ENCODE data around the gene RUNDC3A.

RUNDC3A gene

DNA sequence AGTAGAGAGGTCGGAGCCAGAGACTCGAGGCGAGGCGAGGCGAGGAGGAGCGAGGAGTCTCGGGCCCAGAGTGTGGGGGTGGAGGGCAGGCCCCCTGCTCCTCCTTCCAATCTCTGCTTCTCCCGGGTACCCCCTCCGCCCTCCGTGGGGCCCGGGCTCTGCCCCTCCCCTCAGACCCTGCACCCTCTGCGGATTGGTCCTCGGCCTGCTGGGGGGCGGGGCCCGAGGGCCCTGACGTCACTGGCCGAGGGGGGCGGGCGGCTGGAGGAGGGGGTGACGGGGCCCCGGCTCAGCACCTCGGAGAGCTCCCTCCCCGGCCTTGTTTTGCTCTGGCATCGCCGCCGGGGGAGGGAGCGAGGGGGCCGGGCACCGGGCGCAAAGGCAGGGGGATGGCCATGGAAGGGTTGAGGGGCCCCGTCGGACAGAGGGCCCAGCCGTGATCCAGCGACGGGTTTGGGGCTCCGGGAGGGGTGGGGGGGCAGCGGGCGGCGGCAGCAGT, at the start of gene RUNDC3A (continued):
- no peak for TF ChIP-seq ZNF660 (tag by site-specific recombination; IDR thresholded peaks at IDR 0.05)
- no peak for TF ChIP-seq ZNF138 (tag by site-specific recombination; IDR thresholded peaks at IDR 0.05; ENCODE audit: borderline replicate concordance)
- TF ChIP-seq ZNF324 (tag by site-specific recombination; IDR thresholded peaks at IDR 0.05): peak; percentile 22; the same call in 1 of the 2 replicates
- peak; percentile 49; the same call in 1 of the 2 replicates for TF ChIP-seq EGR2 (tag by site-specific recombination; IDR thresholded peaks at IDR 0.05; ENCODE audit: low read depth)
- TF ChIP-seq ZNF677 (tag by site-specific recombination; IDR thresholded peaks at IDR 0.05): no peak
- TF ChIP-seq ZNF350 (tag by site-specific recombination; IDR thresholded peaks at IDR 0.05): no peak
- peak; percentile 86; the same call in 1 of the 2 replicates for TF ChIP-seq KLF16 (tag by site-specific recombination; IDR thresholded peaks at IDR 0.05)
- TF ChIP-seq ZNF157 (tag by site-specific recombination; IDR thresholded peaks at IDR 0.05): no peak
- no peak for TF ChIP-seq ZNF239 (tag by site-specific recombination; IDR thresholded peaks at IDR 0.05)
- peak; percentile 93 for TF ChIP-seq GLIS2 (tag by site-specific recombination; IDR thresholded peaks at IDR 0.05)
- no peak for TF ChIP-seq ZNF501 (tag by site-specific recombination; IDR thresholded peaks at IDR 0.05)
- TF ChIP-seq KLF8 (tag by site-specific recombination; IDR thresholded peaks at IDR 0.05): peak; percentile 29; the same call in 1 of the 2 replicates
- TF ChIP-seq, protein P1, sequence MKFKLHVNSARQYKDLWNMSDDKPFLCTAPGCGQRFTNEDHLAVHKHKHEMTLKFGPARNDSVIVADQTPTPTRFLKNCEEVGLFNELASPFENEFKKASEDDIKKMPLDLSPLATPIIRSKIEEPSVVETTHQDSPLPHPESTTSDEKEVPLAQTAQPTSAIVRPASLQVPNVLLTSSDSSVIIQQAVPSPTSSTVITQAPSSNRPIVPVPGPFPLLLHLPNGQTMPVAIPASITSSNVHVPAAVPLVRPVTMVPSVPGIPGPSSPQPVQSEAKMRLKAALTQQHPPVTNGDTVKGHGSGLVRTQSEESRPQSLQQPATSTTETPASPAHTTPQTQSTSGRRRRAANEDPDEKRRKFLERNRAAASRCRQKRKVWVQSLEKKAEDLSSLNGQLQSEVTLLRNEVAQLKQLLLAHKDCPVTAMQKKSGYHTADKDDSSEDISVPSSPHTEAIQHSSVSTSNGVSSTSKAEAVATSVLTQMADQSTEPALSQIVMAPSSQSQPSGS (tag by site-specific recombination; IDR thresholded peaks at IDR 0.05; ENCODE audit: low read depth): peak; percentile 93
- TF ChIP-seq ZNF24 (tag by site-specific recombination; IDR thresholded peaks at IDR 0.05): no peak; the same call in 1 of the 2 replicates
- no peak for TF ChIP-seq ZNF560 (tag by site-specific recombination; IDR thresholded peaks at IDR 0.05; ENCODE audit: borderline replicate concordance)
- no peak for TF ChIP-seq ZNF223 (tag by site-specific recombination; IDR thresholded peaks at IDR 0.05)
- TF ChIP-seq YY2 (tag by site-specific recombination; IDR thresholded peaks at IDR 0.05): no peak
- TF ChIP-seq ZNF394 (tag by site-specific recombination; IDR thresholded peaks at IDR 0.05; ENCODE audit: borderline replicate concordance): peak; percentile 97
- TF ChIP-seq, protein P2, sequence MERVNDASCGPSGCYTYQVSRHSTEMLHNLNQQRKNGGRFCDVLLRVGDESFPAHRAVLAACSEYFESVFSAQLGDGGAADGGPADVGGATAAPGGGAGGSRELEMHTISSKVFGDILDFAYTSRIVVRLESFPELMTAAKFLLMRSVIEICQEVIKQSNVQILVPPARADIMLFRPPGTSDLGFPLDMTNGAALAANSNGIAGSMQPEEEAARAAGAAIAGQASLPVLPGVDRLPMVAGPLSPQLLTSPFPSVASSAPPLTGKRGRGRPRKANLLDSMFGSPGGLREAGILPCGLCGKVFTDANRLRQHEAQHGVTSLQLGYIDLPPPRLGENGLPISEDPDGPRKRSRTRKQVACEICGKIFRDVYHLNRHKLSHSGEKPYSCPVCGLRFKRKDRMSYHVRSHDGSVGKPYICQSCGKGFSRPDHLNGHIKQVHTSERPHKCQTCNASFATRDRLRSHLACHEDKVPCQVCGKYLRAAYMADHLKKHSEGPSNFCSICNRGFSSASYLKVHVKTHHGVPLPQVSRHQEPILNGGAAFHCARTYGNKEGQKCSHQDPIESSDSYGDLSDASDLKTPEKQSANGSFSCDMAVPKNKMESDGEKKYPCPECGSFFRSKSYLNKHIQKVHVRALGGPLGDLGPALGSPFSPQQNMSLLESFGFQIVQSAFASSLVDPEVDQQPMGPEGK (tag by site-specific recombination; IDR thresholded peaks at IDR 0.05): peak; percentile 95
- TF ChIP-seq, protein P3, sequence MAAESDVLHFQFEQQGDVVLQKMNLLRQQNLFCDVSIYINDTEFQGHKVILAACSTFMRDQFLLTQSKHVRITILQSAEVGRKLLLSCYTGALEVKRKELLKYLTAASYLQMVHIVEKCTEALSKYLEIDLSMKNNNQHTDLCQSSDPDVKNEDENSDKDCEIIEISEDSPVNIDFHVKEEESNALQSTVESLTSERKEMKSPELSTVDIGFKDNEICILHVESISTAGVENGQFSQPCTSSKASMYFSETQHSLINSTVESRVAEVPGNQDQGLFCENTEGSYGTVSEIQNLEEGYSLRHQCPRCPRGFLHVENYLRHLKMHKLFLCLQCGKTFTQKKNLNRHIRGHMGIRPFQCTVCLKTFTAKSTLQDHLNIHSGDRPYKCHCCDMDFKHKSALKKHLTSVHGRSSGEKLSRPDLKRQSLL (tag by site-specific recombination; IDR thresholded peaks at IDR 0.05): no peak
- no peak for TF ChIP-seq ZFP41 (tag by site-specific recombination; IDR thresholded peaks at IDR 0.05; ENCODE audit: borderline replicate concordance)
- no peak for TF ChIP-seq OSR2 (tag by site-specific recombination; IDR thresholded peaks at IDR 0.05)
- no peak for TF ChIP-seq ZNF23 (tag by site-specific recombination; IDR thresholded peaks at IDR 0.05; ENCODE audit: borderline replicate concordance)
- no peak for TF ChIP-seq PRDM2 (tag by site-specific recombination; IDR thresholded peaks at IDR 0.05; ENCODE audit: borderline replicate concordance)
- TF ChIP-seq PRDM6 (tag by site-specific recombination; IDR thresholded peaks at IDR 0.05): no peak
- no peak for TF ChIP-seq BCL11B (tag by site-specific recombination; IDR thresholded peaks at IDR 0.05; ENCODE audit: low read depth)
- TF ChIP-seq ZBTB8A (tag by site-specific recombination; IDR thresholded peaks at IDR 0.05): 0 out of 2 replicates have a peak, but pooled peaks have one; percentile 15
- peak; percentile 81 for TF ChIP-seq GLIS1 (tag by site-specific recombination; IDR thresholded peaks at IDR 0.05)
- peak; percentile 78 for TF ChIP-seq ZBTB21 (tag by site-specific recombination; IDR thresholded peaks at IDR 0.05)
